ENCODE data around the gene SHLD3.

The SHLD3 gene

DNA sequence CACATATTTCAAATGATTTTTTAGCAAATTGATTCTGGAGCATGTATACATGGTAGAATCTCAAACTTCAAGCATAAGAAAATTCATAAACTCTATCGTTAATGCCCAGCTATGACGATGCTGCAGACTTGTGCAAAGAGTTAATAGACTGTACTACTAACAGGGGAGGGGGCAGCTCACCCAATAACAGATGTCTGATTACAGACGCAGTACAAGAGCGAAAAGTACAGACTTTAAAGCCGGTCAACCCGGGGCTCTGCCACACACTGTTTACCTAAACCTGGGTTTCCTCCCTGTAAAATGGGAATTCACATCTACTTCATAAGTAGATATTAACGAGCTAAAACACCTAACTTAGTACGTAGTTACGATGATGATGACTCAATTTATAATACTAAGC is 1.3 kb upstream of the SHLD3 start:
- Histone ChIP-seq H3K9ac (ENCODE audit: insufficient read length) (peak overlapping the region; percentile 95), H3K36me3 (ENCODE audit: insufficient read depth, low read length) (peaks cover 9% of the 10 kb centered on the region; the same call in 1 of the 2 replicates), H3K4me3 (peak overlapping the region; percentile 100), H3K27ac (no peak overlapping the region), H3K9me3 (ENCODE audit: low read depth, low read length) (no peaks in the 10 kb centered on the region)
- TF ChIP-seq EZH2 (IDR thresholded peaks at IDR 0.05) = no peak
- no peak for TF ChIP-seq FOXP2 (optimal IDR thresholded peaks at IDR 0.05; ENCODE audit: control extremely low read depth, extremely low read length, insufficient read depth)
- TF ChIP-seq POLR2AphosphoS5 (IDR thresholded peaks at IDR 0.05; ENCODE audit: borderline replicate concordance, low read depth, low read length) = no peak
- no peak for DNase-seq (ENCODE audit: low read depth, low spot score)

DNA sequence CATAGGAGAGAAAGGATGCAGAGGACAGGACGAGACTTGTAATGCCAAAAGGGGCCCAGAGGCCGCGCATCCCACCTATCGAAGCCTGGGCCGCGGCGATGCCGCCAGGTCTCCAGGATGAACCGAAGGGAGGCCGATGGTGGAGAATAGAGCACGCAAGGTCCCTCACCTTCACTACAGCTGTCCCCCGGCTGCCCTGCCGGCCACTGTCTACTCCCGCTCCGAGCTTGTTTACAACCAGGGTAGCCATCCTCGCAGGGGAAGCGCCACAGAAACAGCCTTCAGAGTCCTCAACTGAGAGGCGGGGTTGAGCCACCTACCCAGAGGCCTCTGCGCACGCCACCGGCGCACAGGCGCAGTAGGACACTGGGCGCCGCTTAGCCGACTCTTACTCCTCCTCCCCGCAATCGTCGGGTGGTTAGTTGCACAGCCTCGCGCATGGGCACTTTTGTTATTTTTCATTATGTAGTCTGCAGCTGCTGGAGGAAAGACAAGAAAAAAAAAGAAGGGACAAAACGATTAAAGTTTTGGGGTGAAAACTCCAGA is 729 bp upstream of the SHLD3 start, which contains the start of gene TRIM23:
Gene TRIM23, minus strand, starts transcription at position 309 of the 546 bp plus-strand sequence. Its CDS starts 59 bp downstream, at position 250.
- H3K4me3 ChIP-seq = peak within 1 kb of the TSS; percentile 100
- peak within 1 kb of the TSS; percentile 94 for H3K27ac ChIP-seq
- H3K9ac ChIP-seq (ENCODE audit: insufficient read length) = peak within 1 kb of the TSS; percentile 95
- H3K36me3 ChIP-seq (ENCODE audit: insufficient read depth, low read length) = peaks cover 9% of the 10 kb centered on the region
- H3K9me3 ChIP-seq (ENCODE audit: low read depth, low read length) = no peaks in the 10 kb centered on the region
- no peak for DNase-seq (ENCODE audit: low read depth, low spot score)
- TF ChIP-seq FOXP2 (optimal IDR thresholded peaks at IDR 0.05; ENCODE audit: control extremely low read depth, extremely low read length, insufficient read depth) (no peak), POLR2AphosphoS5 (IDR thresholded peaks at IDR 0.05; ENCODE audit: borderline replicate concordance, low read depth, low read length) (peak; percentile 78)

DNA sequence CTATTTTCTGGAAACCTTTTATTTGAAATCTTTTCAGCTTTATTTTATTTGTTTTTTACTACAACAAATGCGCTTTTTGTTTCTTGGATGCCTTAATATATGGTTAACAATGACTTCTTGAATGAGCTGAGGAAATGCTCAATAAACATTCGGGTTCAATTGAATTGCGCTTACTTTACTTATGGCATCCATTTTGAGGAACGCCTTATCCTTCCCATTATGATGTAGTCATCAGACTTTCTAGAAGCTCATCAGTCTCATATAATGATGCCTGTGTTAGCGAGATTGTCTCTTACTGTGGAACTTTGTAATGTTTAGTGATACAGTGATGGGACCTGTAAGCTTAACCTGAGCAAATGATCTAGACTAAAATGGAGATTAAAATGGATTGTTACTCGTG is 916 bp downstream of the SHLD3 start:
- no peaks in the 10 kb centered on the region for H3K9me3 ChIP-seq (ENCODE audit: low read depth, low read length)
- H3K9ac ChIP-seq (ENCODE audit: insufficient read length) = peak overlapping the region; percentile 95
- peaks cover 19% of the 10 kb centered on the region for H3K36me3 ChIP-seq (ENCODE audit: insufficient read depth, low read length)
- peak overlapping the region; percentile 100 for H3K4me3 ChIP-seq
- no peak for DNase-seq (ENCODE audit: low read depth, low spot score)
- TF ChIP-seq EZH2 (IDR thresholded peaks at IDR 0.05) (no peak), FOXP2 (optimal IDR thresholded peaks at IDR 0.05; ENCODE audit: control extremely low read depth, extremely low read length, insufficient read depth) (no peak), POLR2AphosphoS5 (IDR thresholded peaks at IDR 0.05; ENCODE audit: borderline replicate concordance, low read depth, low read length) (no peak)
- peak overlapping the region; percentile 94 for H3K27ac ChIP-seq

DNA sequence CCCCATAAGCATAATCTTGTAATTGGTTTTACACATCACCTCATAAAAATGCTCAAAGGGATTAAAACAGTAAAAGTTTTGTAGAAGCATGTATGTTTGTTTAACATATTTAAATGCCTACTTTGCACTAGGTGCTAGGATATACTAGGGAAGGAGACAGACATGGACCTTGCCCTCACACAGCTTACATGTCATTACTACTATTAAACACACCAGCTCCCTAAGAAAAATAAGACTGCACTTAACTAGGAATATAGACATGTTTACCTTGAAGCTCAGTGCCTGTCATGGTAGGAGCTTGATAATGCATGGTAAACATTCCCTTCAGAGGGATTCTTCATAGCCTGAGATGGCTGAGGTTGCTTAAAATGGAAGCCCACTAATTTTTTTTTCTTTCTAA is 6.2 kb downstream of the SHLD3 start:
- no peak overlapping the region for H3K27ac ChIP-seq
- H3K4me3 ChIP-seq = no peak overlapping the region
- TF ChIP-seq POLR2AphosphoS5 (IDR thresholded peaks at IDR 0.05; ENCODE audit: borderline replicate concordance, low read depth, low read length) = no peak
- no peak for TF ChIP-seq FOXP2 (optimal IDR thresholded peaks at IDR 0.05; ENCODE audit: control extremely low read depth, extremely low read length, insufficient read depth)
- TF ChIP-seq EZH2 (IDR thresholded peaks at IDR 0.05) = no peak
- no peak for DNase-seq (ENCODE audit: low read depth, low spot score)
- H3K36me3 ChIP-seq (ENCODE audit: insufficient read depth, low read length) = peaks cover 22% of the 10 kb centered on the region
- H3K9ac ChIP-seq (ENCODE audit: insufficient read length) = no peak overlapping the region
- no peaks in the 10 kb centered on the region for H3K9me3 ChIP-seq (ENCODE audit: low read depth, low read length)

DNA sequence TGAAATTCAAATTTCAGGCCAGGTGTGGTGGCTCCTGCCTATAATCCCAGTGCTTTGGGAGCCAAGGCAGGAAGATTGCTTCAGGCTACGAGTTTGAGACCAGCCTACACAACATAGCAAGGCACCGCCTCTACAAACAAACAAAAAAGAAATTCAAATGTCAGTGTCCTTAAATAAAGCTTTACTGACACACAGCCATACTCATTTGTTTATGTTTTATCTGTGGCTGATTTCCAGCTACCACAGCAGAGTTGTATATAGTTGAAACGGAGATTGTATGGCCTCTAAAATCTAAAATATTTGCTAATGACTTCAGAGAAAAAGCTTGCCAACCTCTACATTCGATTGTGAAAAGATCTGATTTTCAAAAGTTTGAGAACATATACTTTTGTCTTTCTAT is 15.4 kb downstream of the SHLD3 start:
- H3K9ac ChIP-seq (ENCODE audit: insufficient read length) = no peak overlapping the region
- no peaks in the 10 kb centered on the region for H3K9me3 ChIP-seq (ENCODE audit: low read depth, low read length)
- no peak overlapping the region for H3K4me3 ChIP-seq
- no peak overlapping the region for H3K27ac ChIP-seq
- peaks cover 38% of the 10 kb centered on the region for H3K36me3 ChIP-seq (ENCODE audit: insufficient read depth, low read length)
- no peak for DNase-seq (ENCODE audit: low read depth, low spot score)
- TF ChIP-seq POLR2AphosphoS5 (IDR thresholded peaks at IDR 0.05; ENCODE audit: borderline replicate concordance, low read depth, low read length) (no peak), FOXP2 (optimal IDR thresholded peaks at IDR 0.05; ENCODE audit: control extremely low read depth, extremely low read length, insufficient read depth) (no peak), EZH2 (IDR thresholded peaks at IDR 0.05) (no peak)

DNA sequence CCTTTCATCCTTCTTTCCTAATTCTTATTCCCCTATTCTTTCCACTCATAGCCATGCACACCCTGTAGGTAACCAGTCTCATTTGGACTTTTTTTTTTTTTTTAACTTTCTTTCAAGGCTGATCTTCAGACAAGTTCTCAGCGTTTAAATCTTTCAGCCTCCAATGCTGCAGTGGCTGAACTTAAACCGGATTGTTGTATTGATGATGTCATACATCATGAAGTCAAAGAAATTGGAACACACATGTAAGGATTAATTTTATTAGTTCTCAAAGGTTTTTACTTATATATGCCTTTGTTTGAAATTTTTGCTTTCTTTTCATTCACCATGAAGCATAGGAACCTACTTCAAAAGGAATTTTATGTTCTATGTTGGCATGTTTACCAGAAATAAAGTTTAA is 22.1 kb downstream of the SHLD3 start:
- Histone ChIP-seq H3K4me3 (no peak overlapping the region), H3K27ac (no peak overlapping the region), H3K9me3 (ENCODE audit: low read depth, low read length) (no peaks in the 10 kb centered on the region), H3K36me3 (ENCODE audit: insufficient read depth, low read length) (peaks cover 13% of the 10 kb centered on the region), H3K9ac (ENCODE audit: insufficient read length) (no peak overlapping the region)
- TF ChIP-seq EZH2 (IDR thresholded peaks at IDR 0.05) = no peak
- TF ChIP-seq FOXP2 (optimal IDR thresholded peaks at IDR 0.05; ENCODE audit: control extremely low read depth, extremely low read length, insufficient read depth) = no peak
- no peak for TF ChIP-seq POLR2AphosphoS5 (IDR thresholded peaks at IDR 0.05; ENCODE audit: borderline replicate concordance, low read depth, low read length)
- DNase-seq (ENCODE audit: low read depth, low spot score) = no peak

DNA sequence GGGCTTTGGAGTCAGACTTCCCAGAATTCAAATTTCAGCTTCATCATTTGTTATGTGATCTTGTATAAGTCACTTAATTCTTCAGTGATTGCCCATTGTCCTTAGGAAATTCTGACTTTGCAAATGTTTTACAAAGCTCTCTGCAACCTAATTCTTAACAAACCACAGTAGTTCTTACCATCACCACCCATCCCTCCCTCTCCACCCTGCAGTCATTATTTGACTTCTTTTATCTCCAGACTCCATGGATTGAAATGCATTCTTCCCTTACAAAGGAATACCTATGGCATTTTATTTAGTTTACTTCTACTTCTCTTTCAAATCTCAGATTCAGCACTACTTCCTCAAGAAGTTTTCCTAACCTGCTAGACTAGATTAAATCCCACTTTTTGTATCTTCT is 23.1 kb downstream of the SHLD3 start:
- DNase-seq (ENCODE audit: low read depth, low spot score) = no peak
- Histone ChIP-seq H3K9me3 (ENCODE audit: low read depth, low read length) (no peaks in the 10 kb centered on the region), H3K9ac (ENCODE audit: insufficient read length) (no peak overlapping the region), H3K27ac (no peak overlapping the region), H3K36me3 (ENCODE audit: insufficient read depth, low read length) (peaks cover 13% of the 10 kb centered on the region), H3K4me3 (no peak overlapping the region)
- TF ChIP-seq EZH2 (IDR thresholded peaks at IDR 0.05) (no peak), POLR2AphosphoS5 (IDR thresholded peaks at IDR 0.05; ENCODE audit: borderline replicate concordance, low read depth, low read length) (no peak), FOXP2 (optimal IDR thresholded peaks at IDR 0.05; ENCODE audit: control extremely low read depth, extremely low read length, insufficient read depth) (no peak)

DNA sequence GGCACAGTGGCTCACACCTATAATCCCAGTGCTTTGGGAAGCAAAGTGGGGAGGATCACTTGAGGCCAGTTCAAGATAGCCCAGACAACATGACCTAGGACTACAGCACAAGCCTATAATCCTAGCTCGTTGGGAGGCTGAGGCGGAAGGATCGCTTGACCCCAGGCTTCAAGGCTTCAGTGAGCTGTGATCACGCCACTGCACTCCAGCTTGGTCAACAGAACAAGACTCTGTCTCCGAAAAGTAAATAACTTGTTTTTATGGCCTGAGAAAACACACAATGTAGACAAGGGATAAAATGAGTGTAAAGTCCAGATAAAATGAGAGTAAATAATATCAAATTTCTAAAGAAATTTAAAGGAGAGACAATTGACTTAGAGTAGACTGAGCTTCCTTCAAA is 26.3 kb downstream of the SHLD3 start:
- Histone ChIP-seq H3K9ac (ENCODE audit: insufficient read length) (no peak overlapping the region), H3K27ac (no peak overlapping the region), H3K9me3 (ENCODE audit: low read depth, low read length) (no peaks in the 10 kb centered on the region), H3K4me3 (no peak overlapping the region), H3K36me3 (ENCODE audit: insufficient read depth, low read length) (peaks cover 13% of the 10 kb centered on the region)
- DNase-seq (ENCODE audit: low read depth, low spot score) = no peak
- TF ChIP-seq EZH2 (IDR thresholded peaks at IDR 0.05) = no peak
- TF ChIP-seq FOXP2 (optimal IDR thresholded peaks at IDR 0.05; ENCODE audit: control extremely low read depth, extremely low read length, insufficient read depth) = no peak
- no peak for TF ChIP-seq POLR2AphosphoS5 (IDR thresholded peaks at IDR 0.05; ENCODE audit: borderline replicate concordance, low read depth, low read length)

DNA sequence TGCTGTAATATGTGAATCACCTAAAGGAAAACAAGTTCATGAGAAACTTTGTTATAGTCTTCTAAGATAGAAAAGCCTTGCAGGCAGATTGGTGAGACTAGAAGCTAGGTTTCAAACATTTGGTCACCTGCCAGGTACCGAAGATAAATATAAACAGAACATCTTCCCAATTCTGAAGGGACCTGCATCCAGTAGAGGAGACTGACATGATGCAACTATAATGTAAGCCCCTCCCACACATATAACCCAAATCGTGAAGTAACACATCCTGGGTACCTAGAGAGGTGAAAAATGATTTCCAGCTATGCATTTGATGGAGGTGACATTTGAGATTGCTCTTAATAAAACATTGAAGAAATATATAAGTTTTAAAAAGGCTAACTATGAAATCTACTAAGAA is 29.9 kb downstream of the SHLD3 start:
- H3K4me3 ChIP-seq = no peak overlapping the region
- no peak overlapping the region for H3K9ac ChIP-seq (ENCODE audit: insufficient read length)
- no peaks in the 10 kb centered on the region for H3K9me3 ChIP-seq (ENCODE audit: low read depth, low read length)
- no peak for DNase-seq (ENCODE audit: low read depth, low spot score)
- H3K27ac ChIP-seq = no peak overlapping the region
- H3K36me3 ChIP-seq (ENCODE audit: insufficient read depth, low read length) = peaks cover 22% of the 10 kb centered on the region
- TF ChIP-seq EZH2 (IDR thresholded peaks at IDR 0.05) = no peak
- TF ChIP-seq POLR2AphosphoS5 (IDR thresholded peaks at IDR 0.05; ENCODE audit: borderline replicate concordance, low read depth, low read length) = no peak
- no peak for TF ChIP-seq FOXP2 (optimal IDR thresholded peaks at IDR 0.05; ENCODE audit: control extremely low read depth, extremely low read length, insufficient read depth)
